HG03575 (cell line): Measurements from ENCODE around the gene PBXIP1.

Experiments used
- ATAC-seq: cut with Tn5 transposase; IDR thresholded peaks from one replicate; pipeline ENCODE4 v1.9.1; 2021; ENCODE audit not compliant: unreplicated experiment, insufficient number of reproducible peaks, low FRiP score; ENCODE audit errors: extremely low read depth

PBXIP1 gene

DNA sequence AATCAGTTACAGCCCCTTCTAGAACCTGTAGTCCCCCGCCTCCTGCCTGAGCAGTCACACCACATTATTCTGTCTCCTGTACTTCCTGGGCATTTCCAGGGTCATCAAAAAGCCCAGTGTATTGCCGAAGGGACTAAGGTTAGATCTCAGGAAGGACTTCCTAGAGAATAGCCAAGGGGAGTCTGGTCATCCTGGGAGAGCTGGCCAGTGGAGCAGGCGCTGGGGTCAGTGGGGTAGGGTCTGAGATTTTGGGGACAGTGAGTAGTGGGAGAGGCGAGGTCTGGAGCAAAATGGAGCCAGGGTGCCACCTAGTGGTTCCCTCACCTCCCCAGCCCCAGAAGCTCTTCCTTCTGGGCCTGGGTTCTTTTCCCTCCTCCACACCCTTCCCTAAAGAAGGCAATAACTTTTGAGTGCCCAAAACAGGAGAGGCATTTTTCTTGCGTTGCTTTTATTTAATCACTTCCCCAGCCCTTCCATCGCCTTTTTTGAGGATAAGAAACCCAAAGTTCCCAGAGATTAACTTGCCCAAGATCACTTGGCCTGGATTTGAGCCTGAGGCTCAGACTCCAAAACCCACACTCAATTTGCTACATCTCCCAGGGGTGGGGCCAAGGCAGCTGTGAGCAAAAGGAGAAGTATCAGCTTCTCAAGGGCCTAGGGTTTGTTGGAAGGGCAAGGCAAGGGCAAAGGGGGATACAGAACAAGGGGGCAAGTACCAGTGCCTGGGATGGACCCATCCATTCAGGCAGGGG, 12.1 kb downstream of the PBXIP1 start:
- ATAC-seq = no peak

DNA sequence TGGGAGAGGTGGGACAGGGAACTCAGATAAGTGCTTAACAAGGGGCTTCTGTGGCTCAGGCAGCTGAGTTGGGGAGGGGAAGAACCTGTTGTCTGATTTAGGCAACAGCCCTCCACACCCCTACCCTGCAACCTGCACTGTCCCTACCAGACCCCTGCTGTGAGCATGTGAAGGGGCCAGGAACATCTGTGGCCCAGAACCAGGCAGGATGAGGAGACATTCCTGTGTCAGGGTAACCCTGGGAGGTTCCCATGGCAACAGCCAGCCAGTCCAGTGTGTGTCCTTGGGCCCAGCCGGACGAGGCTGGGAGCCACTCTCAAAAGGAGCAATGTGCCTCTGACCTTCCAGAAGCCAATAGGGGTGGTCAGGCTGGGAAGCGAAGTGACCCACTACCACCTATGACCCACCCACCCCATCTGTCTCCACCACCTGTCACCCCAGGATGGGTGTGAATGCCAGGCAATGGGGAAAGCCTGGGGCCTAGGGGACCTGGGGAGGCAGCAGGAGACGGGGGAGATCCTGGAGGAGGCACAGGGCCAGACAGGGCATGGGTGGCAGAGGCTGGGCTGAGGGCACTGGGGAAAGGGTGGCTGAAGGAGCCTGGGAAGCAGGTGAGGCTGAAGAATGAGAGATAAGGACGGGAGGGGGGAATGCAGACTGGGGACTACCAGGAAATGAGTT, 14.4 kb downstream of the PBXIP1 start:
- no peak for ATAC-seq

DNA sequence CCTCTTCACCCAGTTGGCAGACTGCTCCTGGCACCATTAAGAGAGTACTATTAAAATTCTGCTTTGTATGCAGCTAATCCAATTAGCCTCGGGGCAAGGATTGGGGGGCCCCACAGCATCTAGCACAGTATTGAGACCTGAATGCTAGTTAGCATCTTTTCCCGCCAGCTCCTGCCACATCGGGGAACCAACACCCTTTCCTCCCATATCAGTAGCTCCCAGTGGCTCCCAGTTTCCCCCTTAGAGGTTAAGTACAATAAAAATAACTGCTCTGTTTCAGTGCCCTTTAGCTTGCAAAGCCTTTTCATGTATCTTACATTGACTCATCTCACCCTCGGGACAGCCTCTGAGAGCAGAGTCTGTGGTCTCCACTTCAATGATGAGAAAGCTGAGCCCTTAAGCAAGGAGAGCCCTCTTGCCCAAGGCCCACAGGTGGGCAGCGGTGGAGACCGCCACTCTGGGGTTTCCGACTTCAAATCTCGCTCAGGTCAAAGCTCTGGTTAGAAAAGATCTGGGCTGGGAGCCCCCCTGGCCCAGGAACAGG, 15.2 kb downstream of the PBXIP1 start:
- no peak for ATAC-seq

DNA sequence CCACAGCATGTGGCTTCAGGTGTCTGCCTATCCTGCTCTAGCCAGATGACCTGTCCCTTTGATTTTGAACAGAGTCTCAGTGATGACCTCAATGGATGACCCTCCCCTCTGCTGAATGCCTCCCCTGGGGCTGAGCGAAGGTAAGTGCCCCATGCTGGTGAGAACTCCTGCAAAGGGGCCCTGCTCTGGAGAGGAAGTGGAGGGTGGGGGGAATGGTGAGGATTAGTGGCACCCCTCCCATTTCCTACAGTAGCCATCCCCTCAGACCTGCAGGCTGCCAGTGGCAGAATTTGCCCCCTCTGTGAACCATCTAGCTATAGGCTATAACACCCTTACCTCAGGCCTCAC, 15.7 kb downstream of the PBXIP1 start:
- ATAC-seq = no peak

DNA sequence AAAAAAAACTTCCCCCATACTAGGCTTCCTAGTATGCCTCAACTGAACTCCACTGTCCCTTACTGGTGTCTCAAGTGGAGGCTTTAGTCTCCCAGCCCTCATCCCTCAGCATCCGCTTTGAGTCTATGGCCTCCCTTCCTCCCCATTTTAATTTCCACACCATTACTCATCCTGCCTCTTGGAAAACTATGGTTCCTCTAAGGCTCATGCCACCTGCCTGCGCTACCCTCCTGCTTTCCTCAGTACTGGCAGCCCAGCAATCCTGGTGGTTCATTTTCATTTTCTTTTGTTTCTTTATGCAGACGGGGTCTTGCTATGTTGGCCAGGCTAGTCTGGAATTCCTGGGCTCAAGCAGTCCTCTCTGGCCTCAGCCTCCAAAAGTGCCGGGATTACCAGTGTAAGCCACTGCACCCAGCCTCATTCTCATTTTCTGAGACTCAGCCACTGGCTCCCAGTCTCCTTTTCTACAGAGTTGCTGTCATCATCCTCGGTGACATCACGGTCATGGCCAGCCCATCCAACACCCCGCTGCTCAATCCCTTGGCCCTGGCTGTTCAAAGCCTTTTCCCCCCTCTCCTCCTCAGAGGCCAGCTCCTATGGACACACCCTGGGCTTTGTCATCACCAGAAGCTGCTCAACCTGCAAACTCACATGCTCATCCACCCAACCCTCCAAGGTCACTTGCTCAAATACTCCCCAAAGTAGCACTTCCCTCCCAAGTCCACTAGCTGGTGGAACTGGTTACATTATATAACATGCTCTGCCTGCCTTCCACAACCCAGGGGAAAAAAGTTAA, 17.1 kb downstream of the PBXIP1 start:
- ATAC-seq = no peak

DNA sequence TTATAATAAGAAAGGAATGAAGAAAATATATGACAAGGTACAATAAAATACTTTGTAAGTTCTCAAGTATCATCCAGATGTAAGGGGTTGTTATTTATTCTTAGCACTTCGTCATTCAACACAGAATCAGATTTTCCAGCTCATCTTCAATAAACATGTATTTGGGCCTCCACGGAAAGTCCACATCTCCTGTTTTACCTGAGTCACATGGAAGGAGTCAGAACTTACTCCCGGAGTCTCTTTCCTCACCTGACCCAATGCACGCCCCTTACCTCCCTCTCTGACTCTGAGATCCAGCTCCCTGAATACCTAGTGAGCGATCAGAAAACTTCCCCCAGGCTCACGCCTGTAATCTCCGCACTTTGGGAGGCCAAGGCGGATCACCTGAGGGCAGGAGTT, 17.9 kb downstream of the PBXIP1 start:
- no peak for ATAC-seq

DNA sequence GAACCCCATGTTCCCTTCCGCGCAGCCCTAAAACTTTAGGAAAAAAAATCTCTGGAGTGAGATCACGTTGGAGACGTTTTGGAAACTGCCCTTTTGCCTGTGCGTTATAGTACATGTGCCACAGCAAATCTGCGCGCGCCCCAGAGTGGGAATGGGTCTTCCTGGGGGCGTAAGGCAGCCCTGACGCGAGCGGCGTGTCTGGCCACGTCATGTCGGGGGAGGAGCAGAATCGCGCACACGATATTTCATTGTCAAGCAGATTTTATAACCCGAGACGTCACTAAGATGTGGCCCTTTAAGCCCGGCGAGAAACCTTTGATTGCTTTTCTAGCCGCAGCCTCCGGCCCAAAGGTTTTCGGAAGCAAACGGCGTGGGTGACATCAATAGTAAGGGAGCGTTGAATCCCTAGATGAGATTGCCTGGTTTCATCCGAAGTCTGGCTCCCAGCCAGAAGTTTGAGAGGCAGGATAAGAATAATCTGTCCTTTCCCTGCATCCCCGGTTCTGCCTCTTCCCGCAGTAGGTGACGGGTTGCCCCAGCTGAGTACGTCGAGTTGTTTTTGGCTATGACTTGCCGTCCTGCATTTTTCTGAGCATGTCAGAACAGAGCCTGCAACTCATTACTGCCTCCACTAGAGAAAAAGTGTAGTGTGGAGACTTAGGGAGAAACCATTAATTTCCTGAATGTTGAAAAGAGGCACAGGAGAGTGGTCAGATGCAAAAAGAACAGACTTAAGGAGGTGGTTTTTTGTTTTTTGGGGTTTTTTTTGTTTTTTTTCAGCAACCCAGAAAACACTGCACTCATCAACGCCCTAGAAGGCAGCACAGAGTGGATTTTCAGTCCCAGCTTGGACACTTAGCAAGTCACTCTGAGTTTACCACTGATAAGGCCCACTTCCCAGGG, 18.6 kb downstream of the PBXIP1 start:
- no peak for ATAC-seq

DNA sequence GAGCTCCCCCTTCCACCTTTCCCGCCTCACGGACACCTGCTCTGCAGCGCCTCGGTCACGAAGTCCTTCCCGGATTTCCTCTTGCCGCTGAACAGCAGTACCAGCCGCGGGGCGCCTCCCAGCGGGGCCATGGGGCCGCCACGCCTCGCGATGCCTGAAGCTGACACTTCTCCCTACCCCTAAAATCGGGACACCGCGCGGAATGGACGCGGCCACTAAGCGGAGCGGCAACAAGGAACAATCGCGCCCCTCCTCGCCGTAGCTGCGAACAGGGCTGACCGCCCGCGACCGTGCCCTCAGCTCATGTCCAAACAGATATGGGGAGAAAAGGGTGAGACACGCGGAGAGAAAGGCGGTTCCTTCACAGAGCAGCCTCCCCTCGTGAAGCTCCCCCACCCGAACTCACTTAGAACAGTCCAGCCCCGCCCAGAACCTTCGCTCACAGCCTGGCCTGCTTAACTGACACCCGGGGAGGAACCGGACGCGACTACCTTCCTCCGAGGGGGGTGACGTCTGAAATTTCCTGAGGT, 19.3 kb downstream of the PBXIP1 start, which contains the start of gene PMVK:
Gene PMVK (minus strand): TSS at position 165 of the 530 bp plus-strand sequence. CDS start 34 bp downstream, at position 131.
- no peak for ATAC-seq

DNA sequence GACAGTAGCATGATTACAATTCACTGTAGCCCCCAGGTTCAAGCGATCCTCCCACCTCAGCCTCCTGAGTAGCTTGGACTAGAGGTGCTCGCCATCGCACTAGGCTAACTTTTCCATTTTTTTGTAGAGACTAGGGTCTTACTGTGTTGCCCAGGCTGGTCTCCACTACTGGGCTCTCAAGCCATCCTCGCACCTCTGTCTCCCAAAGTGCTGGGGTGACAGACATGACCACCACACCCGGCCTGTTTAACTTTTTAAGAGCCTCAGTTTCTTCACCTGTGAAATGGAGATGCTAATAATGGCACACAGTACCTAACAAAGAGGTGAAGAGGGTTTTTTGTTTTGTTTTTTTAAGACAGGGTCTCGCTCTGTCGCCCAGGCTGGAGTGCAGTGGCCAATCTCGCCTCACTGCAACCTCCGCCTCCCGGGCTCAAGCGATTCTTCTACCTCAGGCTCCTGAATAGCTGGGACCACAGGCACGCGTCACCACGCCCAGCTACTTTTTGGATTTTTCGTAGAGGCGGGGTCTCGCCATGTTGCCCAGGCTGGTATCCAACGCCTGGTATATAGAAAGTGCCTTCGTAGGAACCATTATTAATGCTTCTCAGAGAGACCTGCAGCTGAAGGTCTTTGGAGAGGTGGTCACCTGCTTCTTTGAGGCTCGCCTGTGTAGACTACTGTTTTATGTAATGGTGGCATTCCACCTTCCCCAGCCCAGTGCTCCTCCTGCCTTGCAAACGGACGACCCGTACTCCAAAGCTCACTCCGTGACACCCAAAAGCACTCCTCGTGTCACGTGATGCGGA, 19.9 kb downstream of the PBXIP1 start:
- no peak for ATAC-seq

DNA sequence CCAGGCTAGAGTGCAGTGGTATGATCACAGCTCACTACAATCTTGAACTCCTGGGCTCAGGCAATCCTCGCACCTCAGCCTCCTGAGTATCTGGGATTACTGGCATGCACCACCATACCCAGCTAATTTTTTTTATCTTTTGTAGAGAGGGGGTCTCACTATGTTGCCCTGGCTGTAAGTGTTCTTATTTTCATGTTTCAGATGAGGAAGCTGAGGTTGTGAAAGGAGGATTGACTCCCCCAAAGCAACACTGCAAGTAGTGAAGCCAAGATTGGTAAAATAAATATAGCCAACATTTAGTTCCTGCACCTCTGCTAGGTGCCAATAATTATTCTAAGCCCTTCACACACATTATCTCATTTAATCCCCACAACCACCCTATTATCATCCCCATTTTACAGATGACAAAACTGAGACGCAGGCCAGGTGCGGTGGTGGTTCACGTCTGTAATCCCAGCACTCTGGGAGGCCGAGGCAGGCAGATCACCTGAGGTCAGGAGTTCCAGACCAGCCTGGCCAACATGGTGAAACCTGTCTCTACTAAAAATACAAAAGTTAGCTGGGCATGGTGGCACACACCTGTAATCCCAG, 21.4 kb downstream of the PBXIP1 start:
- no peak for ATAC-seq

DNA sequence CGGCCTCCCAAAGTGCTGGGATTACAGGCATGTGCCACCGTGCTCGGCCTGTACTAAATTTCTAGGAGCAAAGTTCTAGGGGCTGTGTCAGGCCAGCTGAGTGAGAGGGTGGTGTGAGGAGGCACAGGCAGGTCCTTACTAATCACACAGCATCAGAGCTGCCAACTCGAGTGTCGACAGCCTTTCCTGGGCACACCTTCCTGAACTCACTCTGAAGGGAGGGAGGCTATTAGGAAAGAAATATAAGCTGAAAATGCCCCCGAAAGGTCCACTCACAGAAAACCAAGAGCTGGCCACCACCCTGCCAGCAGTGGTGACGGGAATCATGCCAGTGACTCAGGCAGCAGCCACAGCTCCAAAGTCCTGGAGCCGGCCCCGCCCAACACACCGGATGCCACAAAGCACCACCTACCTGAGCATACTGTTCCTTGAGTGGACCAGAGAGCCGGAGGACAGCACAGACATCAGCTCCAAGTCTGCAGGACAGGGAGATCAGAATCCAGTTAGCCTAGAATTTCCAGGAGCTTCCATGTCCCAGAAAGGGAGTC, 23.9 kb downstream of the PBXIP1 start:
- no peak for ATAC-seq

DNA sequence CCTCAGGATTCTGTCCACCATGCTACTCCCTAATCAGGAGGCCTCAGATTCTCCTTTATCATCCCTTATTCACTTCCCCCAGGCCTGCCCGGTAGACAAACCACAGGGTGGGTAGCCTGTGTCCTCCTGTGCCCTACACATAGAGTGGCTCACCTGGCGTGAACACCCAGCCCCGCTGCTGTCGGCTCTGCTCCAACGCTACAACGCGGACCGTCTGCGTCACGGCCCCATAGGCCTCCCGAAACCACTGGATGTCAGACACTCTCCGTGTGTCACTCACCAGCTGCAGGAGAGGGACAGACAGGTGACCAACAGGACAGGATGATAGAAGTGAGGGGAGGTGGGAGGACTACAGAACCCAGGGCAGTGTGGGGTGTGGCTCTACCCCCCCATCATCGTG, 29.7 kb downstream of the PBXIP1 start:
- no peak for ATAC-seq

DNA sequence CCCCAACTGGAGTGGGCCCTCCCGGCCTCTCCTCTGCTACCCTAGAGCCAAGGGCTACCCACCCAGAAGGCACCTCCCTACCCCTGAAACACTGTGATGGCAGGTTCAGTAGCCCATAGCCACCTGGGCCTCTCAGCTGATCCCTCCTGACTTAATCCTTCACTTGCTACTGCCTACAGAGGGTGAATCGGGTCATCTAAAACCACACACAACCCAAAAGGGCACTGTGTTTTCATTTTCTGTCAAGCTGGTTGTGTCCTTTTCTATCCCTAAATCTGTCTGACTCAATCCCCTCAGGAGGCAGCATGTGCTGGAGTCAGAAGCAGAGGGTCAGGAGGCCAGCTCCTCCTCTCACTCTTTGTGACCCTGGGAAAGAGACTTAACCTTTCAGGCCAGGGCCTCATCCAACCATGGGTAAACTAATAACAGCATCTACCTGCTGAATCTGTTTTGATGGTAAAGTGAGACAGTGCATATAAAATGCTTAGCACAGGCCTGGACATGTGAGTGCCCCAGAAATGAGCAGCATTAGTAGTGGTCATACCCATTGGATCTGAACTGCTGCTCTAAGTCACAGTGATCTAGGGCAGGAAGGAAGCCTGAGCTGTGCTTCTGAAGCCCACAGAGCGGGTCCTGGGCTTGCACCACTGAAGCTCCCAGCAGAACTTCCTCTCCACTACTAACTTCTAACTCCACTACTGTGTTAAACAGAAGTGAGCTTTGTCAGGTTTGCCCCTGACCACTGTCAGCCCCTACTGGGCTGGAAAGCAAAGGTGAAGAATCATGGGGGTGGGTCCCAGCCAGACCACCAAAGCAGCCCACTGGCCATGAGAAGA, 30.3 kb downstream of the PBXIP1 start:
- ATAC-seq = no peak

DNA sequence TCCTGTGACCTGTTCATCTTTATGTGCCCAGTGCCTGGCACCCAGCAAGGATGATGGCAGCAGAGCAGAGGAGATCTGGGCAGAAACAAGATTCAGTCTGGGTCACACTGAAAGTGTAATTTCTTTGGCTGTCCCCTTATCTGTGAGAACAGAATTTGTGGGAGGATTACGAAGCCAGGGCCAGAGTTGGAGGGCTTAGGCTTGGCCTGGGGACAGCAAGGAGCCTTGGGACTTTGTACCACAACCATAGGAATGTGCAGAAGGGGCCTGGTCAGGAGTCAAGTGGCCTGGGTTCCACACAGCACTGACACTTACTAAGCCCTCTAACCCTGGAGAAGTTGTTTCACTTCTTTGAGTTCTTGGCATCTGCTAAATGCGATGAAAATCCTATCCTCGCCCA, 32.2 kb downstream of the PBXIP1 start:
- ATAC-seq = no peak

DNA sequence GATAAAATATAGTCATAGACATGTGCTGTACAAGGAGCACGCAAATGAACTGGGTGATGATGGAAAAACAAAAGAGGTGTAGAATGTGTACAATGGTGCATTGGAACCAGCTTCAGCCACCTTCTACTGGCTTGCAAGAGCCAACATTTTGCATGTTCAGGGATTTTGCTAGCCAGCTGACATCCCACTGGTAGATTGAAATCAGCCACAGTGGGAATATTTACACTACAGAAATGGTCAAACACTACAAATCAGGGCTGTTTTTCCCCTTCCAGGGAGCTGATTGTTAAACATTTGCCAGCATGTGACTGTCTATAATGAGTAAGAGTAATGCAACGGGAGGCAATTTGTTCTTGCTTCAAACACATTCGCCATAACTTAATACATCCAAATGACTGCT, 42.6 kb downstream of the PBXIP1 start:
- no peak for ATAC-seq

DNA sequence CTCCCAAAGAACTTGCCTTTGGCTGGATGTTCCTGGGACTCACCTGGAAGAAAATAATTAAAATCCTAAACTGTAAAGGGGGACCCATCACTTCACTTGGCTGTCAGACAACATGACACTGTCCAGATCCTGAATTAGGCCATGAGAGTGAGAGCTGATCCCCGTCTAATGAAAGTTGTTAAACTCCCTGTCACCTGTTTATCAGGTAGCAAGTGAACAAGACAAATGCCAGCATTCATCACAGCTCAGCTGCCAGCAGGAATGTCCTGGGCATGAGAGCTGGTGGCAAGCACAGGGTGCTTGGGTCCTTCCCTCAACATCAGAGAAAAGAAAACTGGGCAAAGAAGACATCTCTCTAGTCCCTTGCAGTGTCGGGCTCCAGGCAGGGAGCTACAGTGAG, 43.1 kb downstream of the PBXIP1 start:
- no peak for ATAC-seq
